H9 (cell line): ENCODE data around the gene CTPS1. TPM values are rescaled to one million over a fixed set of nuclear protein-coding genes. Genes with fewer than 3 reads are reported as not detected.

ENCODE experiments used
- DNase-seq: peaks from one replicate; pipeline ENCODE4 v3.0.0-alpha.2; 2017
- H2AFZ ChIP-seq: one replicate; pipeline ENCODE4 v1.6.1; 2013; ENCODE audit warnings: mild to moderate bottlenecking, low read length, control low read depth, moderate library complexity
- H2AK5ac ChIP-seq: 2 replicates; pipeline ENCODE4 v1.6.1; 2013; ENCODE audit warnings: low read length, control low read depth, mixed read lengths; ENCODE audit not compliant: insufficient read length
- H2BK120ac ChIP-seq: one replicate; pipeline ENCODE4 v1.6.1; 2013; ENCODE audit warnings: low read depth, mild to moderate bottlenecking, low read length, control low read depth, inconsistent platforms; ENCODE audit not compliant: poor library complexity, severe bottlenecking
- H2BK12ac ChIP-seq: 2 replicates; pipeline ENCODE4 v1.6.1; 2013; ENCODE audit warnings: low read length, control low read depth, mixed read lengths, low read depth; ENCODE audit not compliant: insufficient read length
- H2BK15ac ChIP-seq: 2 replicates; pipeline ENCODE4 v1.6.1; 2013; ENCODE audit warnings: low read depth, low read length, control low read depth
- H2BK20ac ChIP-seq: one replicate; pipeline ENCODE4 v1.6.1; 2013; ENCODE audit warnings: low read depth, mild to moderate bottlenecking, low read length, control low read depth, inconsistent platforms; ENCODE audit not compliant: poor library complexity, severe bottlenecking
- H2BK5ac ChIP-seq: 2 replicates; pipeline ENCODE4 v1.6.1; 2013; ENCODE audit warnings: low read length, control low read depth, mixed read lengths; ENCODE audit not compliant: insufficient read length
- H3K14ac ChIP-seq: 2 replicates; pipeline ENCODE4 v1.6.1; 2013; ENCODE audit warnings: low read length, control low read depth; ENCODE audit not compliant: insufficient read depth
- H3K18ac ChIP-seq: 2 replicates; pipeline ENCODE4 v1.6.1; 2013; ENCODE audit warnings: low read depth, mild to moderate bottlenecking, mixed read lengths, low read length, control low read depth; ENCODE audit not compliant: insufficient read length
- H3K23ac ChIP-seq: 2 replicates; pipeline ENCODE4 v1.6.1; 2013; ENCODE audit warnings: low read length, control low read depth, mixed read lengths, low read depth; ENCODE audit not compliant: insufficient read length
- H3K23me2 ChIP-seq: 2 replicates; pipeline ENCODE4 v1.6.1; 2013; ENCODE audit warnings: low read depth, mild to moderate bottlenecking, mixed read lengths, low read length, control low read depth; ENCODE audit not compliant: insufficient read length, poor library complexity, severe bottlenecking
- H3K27ac ChIP-seq: 2 replicates; pipeline ENCODE4 v1.5.1; 2013; ENCODE audit warnings: low read length, control low read depth, mixed read lengths, low read depth; ENCODE audit not compliant: insufficient read length
- H3K27me3 ChIP-seq: 2 replicates; pipeline ENCODE4 v1.6.1; 2013; ENCODE audit warnings: low read length, control low read depth, inconsistent platforms; ENCODE audit not compliant: insufficient read depth
- H3K4ac ChIP-seq: 2 replicates; pipeline ENCODE4 v1.6.1; 2013; ENCODE audit warnings: low read depth, mild to moderate bottlenecking, control low read depth, inconsistent platforms, low read length, moderate library complexity
- H3K4me1 ChIP-seq: 2 replicates; pipeline ENCODE4 v1.6.1; 2013; ENCODE audit warnings: low read length, control low read depth, inconsistent platforms; ENCODE audit not compliant: insufficient read depth
- H3K4me2 ChIP-seq: 2 replicates; pipeline ENCODE4 v1.6.1; 2013; ENCODE audit warnings: low read length, control low read depth, mixed read lengths; ENCODE audit not compliant: insufficient read length, insufficient read depth
- H3K56ac ChIP-seq: 2 replicates; pipeline ENCODE4 v1.6.1; 2013; ENCODE audit warnings: low read depth, mild to moderate bottlenecking, mixed read lengths, low read length, control low read depth; ENCODE audit not compliant: insufficient read length
- H3K79me1 ChIP-seq: 2 replicates; pipeline ENCODE4 v1.6.1; 2013; ENCODE audit warnings: low read depth, mild to moderate bottlenecking, moderate library complexity, low read length, control low read depth, inconsistent platforms; ENCODE audit not compliant: insufficient read depth, poor library complexity, severe bottlenecking
- H3K79me2 ChIP-seq: 2 replicates; pipeline ENCODE4 v1.6.1; 2013; ENCODE audit warnings: low read length, control low read depth, inconsistent platforms; ENCODE audit not compliant: insufficient read depth
- H3K9ac ChIP-seq: 2 replicates; pipeline ENCODE4 v1.6.1; 2013; ENCODE audit warnings: low read length, control low read depth, mixed read lengths; ENCODE audit not compliant: insufficient read length; ENCODE audit errors: extremely low read depth
- H3K9me3 ChIP-seq: one replicate; pipeline ENCODE4 v1.6.1; 2013; ENCODE audit warnings: low read depth, low read length, inconsistent platforms; ENCODE audit not compliant: control insufficient read depth
- H3T11ph ChIP-seq: one replicate; pipeline ENCODE4 v1.6.1; 2013; ENCODE audit warnings: mild to moderate bottlenecking, low read length, control low read depth, inconsistent platforms
- H4K20me1 ChIP-seq: one replicate; pipeline ENCODE4 v1.6.1; 2013; ENCODE audit not compliant: control insufficient read depth, insufficient read length, insufficient read depth
- H4K5ac ChIP-seq: 2 replicates; pipeline ENCODE4 v1.6.1; 2013; ENCODE audit warnings: low read depth, mild to moderate bottlenecking, mixed read lengths, low read length, control low read depth; ENCODE audit not compliant: insufficient read length
- H4K8ac ChIP-seq: replicated peaks from 2 replicates; pipeline ENCODE4 v1.6.1; 2013; ENCODE audit warnings: low read length, control low read depth, mixed read lengths, low read depth; ENCODE audit not compliant: insufficient read length
- H4K91ac ChIP-seq: 2 replicates; pipeline ENCODE4 v1.6.1; 2013; ENCODE audit warnings: low read depth, mild to moderate bottlenecking, moderate library complexity, mixed read lengths, low read length, control low read depth; ENCODE audit not compliant: insufficient read length
- H3K27ac Mint-ChIP-seq, 3 experiments: 2 replicates in 2 of 3; 3 replicates in 1 of 3; pipeline ENCODE4 v1.8.0; 2020 to 2021; ENCODE audit warnings: mixed read lengths in 3 of 3, mild to moderate bottlenecking in 1 of 3, moderate library complexity in 1 of 3
- H3K27me3 Mint-ChIP-seq: 2 replicates; pipeline ENCODE4 v1.8.0; 2021; ENCODE audit warnings: low read depth, mild to moderate bottlenecking, moderate library complexity, mixed read lengths
- H3K36me3 Mint-ChIP-seq, 3 experiments: 2 replicates in 2 of 3; 3 replicates in 1 of 3; pipeline ENCODE4 v1.8.0; 2020 to 2021; ENCODE audit warnings: low read depth in 3 of 3, mixed read lengths in 3 of 3; ENCODE audit not compliant: insufficient read depth in 1 of 3
- H3K4me1 Mint-ChIP-seq, 2 experiments: 2 replicates each; pipeline ENCODE4 v1.8.0; 2020; ENCODE audit warnings: mixed read lengths in 2 of 2
- H3K4me3 Mint-ChIP-seq, 2 experiments: 2 replicates in 1 of 2; 3 replicates in 1 of 2; pipeline ENCODE4 v1.8.0; 2020 to 2021; ENCODE audit warnings: mild to moderate bottlenecking in 2 of 2, mixed read lengths in 2 of 2, moderate library complexity in 1 of 2
- H3K9me3 Mint-ChIP-seq, 2 experiments: 2 replicates in 1 of 2; 3 replicates in 1 of 2; pipeline ENCODE4 v1.8.0; 2020; ENCODE audit warnings: mild to moderate bottlenecking in 2 of 2, mixed read lengths in 2 of 2, moderate library complexity in 1 of 2
- CTCF ChIP-seq: fragments of 200-600 bp; sonication (generic); conservative IDR thresholded peaks from 3 replicates; pipeline ENCODE4 v1.8.0; 2021; ENCODE audit warnings: antibody characterized with exemption, mild to moderate bottlenecking
- WGBS: extraction: QIAGEN DNeasy Blood & Tissue Kit; methylation state at CpG from one replicate; pipeline ENCODE4 v1.1.7; 2013; ENCODE audit warnings: missing lambda C conversion rate, low lambda C conversion rate, mixed read lengths; ENCODE audit not compliant: insufficient read length; ENCODE audit errors: extremely low coverage; 5-methylcytosine and 5-hydroxymethylcytosine counted together
- total RNA-seq: library from RNA; stranded (reverse); gene quantifications from 2 replicates; pipeline ENCODE4 v1.2.1, GENCODE V29; 2021

Gene CTPS1
- total RNA-seq, 1 experiment from 2014 or later = 105 TPM

- H3K9me3 Mint-ChIP-seq = no peaks in the 10 kb centered on the region
- no peaks in the 10 kb centered on the region for H3K79me2 ChIP-seq
- WGBS = no CpG with 5 or more reads among the region's 3 CpGs
- H3K27ac Mint-ChIP-seq = no peak overlapping the region; a peak in 1 of 7 replicates
- no peak overlapping the region for H3K4me3 Mint-ChIP-seq
- no peak overlapping the region for H2BK5ac ChIP-seq
- no peaks in the 10 kb centered on the region for H3K4me1 ChIP-seq
- no peak overlapping the region for H3K56ac ChIP-seq
- no peak for DNase-seq
- no peak for TF ChIP-seq CTCF
- peaks cover 23% of the 10 kb centered on the region for H3K27me3 Mint-ChIP-seq
- H4K5ac ChIP-seq = no peak overlapping the region
- H2BK15ac ChIP-seq = no peak overlapping the region
- H3K23ac ChIP-seq = no peak overlapping the region
- H3K14ac ChIP-seq = no peak overlapping the region
- no peaks in the 10 kb centered on the region for H3K23me2 ChIP-seq
- no peak overlapping the region for H2AFZ ChIP-seq
- H3K36me3 Mint-ChIP-seq = peaks cover 4 to 36% (median 31%) of the 10 kb centered on the region in 3 experiments; a peak in 6 of 7 replicates
- H2BK120ac ChIP-seq = no peak overlapping the region
- H3K4me1 Mint-ChIP-seq = peaks cover 12 to 16% of the 10 kb centered on the region in 2 experiments
- H3K27ac ChIP-seq = no peak overlapping the region
- no peak overlapping the region for H4K91ac ChIP-seq
- no peak overlapping the region for H3K9ac ChIP-seq
- no peak overlapping the region for H3K4ac ChIP-seq
- no peak overlapping the region for H3K4me2 ChIP-seq
- H4K8ac ChIP-seq = no peak overlapping the region
- H4K20me1 ChIP-seq = no peaks in the 10 kb centered on the region
- no peaks in the 10 kb centered on the region for H3K27me3 ChIP-seq
- no peaks in the 10 kb centered on the region for H3K79me1 ChIP-seq
- no peak overlapping the region for H2BK20ac ChIP-seq
- H2AK5ac ChIP-seq = no peak overlapping the region
- no peaks in the 10 kb centered on the region for H3K9me3 ChIP-seq
- no peak overlapping the region for H3T11ph ChIP-seq
- H3K18ac ChIP-seq = no peak overlapping the region
- no peak overlapping the region for H2BK12ac ChIP-seq
These were observed 41.2 kb downstream of the CTPS1 start for GRCh38 chr1:41020654-41021053.
